Fibroblast of lung (primary cell): ENCODE data around the gene GAD1. TPM values are rescaled to one million over a fixed set of nuclear protein-coding genes. Genes with fewer than 3 reads are reported as not detected.

ENCODE experiments used
- DNase-seq, 2 donors: peaks; one replicate each; pipeline versions ENCODE4 v3.0.0 to v3.0.0-alpha.2; 2010; ENCODE audit warnings: low read depth in 2 of 2
- H2AFZ ChIP-seq: 2 replicates; pipeline ENCODE4 v1.5.1; 2012; ENCODE audit warnings: low read length, control low read depth, inconsistent platforms
- H3K27ac ChIP-seq: 2 replicates; pipeline ENCODE4 v1.5.1; 2011; ENCODE audit warnings: low read length, control low read depth; ENCODE audit not compliant: insufficient read depth
- H3K27me3 ChIP-seq: 2 replicates; pipeline ENCODE4 v1.5.1; 2011; ENCODE audit warnings: mild to moderate bottlenecking, low read length; ENCODE audit not compliant: control insufficient read depth, insufficient read depth
- H3K36me3 ChIP-seq: 2 replicates; pipeline ENCODE4 v1.5.1; 2011; ENCODE audit warnings: low read length; ENCODE audit not compliant: control insufficient read depth, insufficient read depth
- H3K4me1 ChIP-seq: 2 replicates; pipeline ENCODE4 v1.5.1; 2011; ENCODE audit warnings: low read length; ENCODE audit not compliant: control insufficient read depth, insufficient read depth; ENCODE audit errors: extremely low read depth
- H3K4me2 ChIP-seq: 2 replicates; pipeline ENCODE4 v1.5.1; 2011; ENCODE audit warnings: low read length, control low read depth; ENCODE audit not compliant: insufficient read depth; ENCODE audit errors: extremely low read depth
- H3K4me3 ChIP-seq, 4 experiments: fragments of 200-600 bp in 1 of 4; sonication (generic) in 1 of 4; replicated peaks in 1 of 4; 2 replicates each; pipeline ENCODE4 v1.5.1; 2011 to 2016; ENCODE audit warnings: low read length in 4 of 4, low read depth in 3 of 4, mild to moderate bottlenecking in 3 of 4, control low read depth in 2 of 4, inconsistent platforms in 1 of 4, mixed read lengths in 1 of 4; ENCODE audit not compliant: insufficient read depth in 1 of 4; ENCODE audit errors: control extremely low read depth in 1 of 4
- H3K79me2 ChIP-seq: 2 replicates; pipeline ENCODE4 v1.5.1; 2012; ENCODE audit warnings: mild to moderate bottlenecking, low read length, inconsistent platforms; ENCODE audit not compliant: control insufficient read depth, insufficient read depth
- H3K9ac ChIP-seq: 2 replicates; pipeline ENCODE4 v1.5.1; 2011; ENCODE audit warnings: mild to moderate bottlenecking, low read length, control low read depth; ENCODE audit not compliant: insufficient read depth
- H3K9me3 ChIP-seq: 2 replicates; pipeline ENCODE4 v1.5.1; 2012; ENCODE audit warnings: low read depth, low read length; ENCODE audit not compliant: control insufficient read depth, insufficient read depth
- H4K20me1 ChIP-seq: 2 replicates; pipeline ENCODE4 v1.5.1; 2011; ENCODE audit warnings: low read length; ENCODE audit not compliant: control insufficient read depth, insufficient read depth; ENCODE audit errors: extremely low read depth
- CTCF ChIP-seq, 2 donors: IDR thresholded peaks in 1 of 2; conservative IDR thresholded peaks in 1 of 2; 1 replicate in 1 of 2; 2 replicates in 1 of 2; pipeline ENCODE4 v1.5.1; 2011 to 2012; ENCODE audit warnings: low read length in 2 of 2, control low read depth in 1 of 2, inconsistent platforms in 1 of 2, low read depth in 1 of 2, mild to moderate bottlenecking in 1 of 2
- EZH2 ChIP-seq: IDR thresholded peaks from 2 replicates; pipeline ENCODE4 v1.5.1; 2012; ENCODE audit warnings: low read length, control low read depth, mild to moderate bottlenecking; ENCODE audit errors: missing control alignments
- polyA plus RNA-seq, 2 donors: library from polyadenylated mRNA; depleted of rRNA in 1 of 2; stranded (reverse) in 1 of 2; unstranded in 1 of 2; fragments of >200 nt; gene quantifications; 2 replicates each; pipeline ENCODE4 v1.2.1, GENCODE V29; 2011 to 2012; ENCODE audit warnings: missing spikeins in 1 of 2
- total RNA-seq: library from RNA; depleted of rRNA; stranded (reverse); fragments of >200 nt; gene quantifications from 2 replicates; pipeline ENCODE4 v1.2.1, GENCODE V29; 2014

The GAD1 gene
- total and polyA plus RNA-seq, 2 donors (not counting 1 experiment from before 2014, with no cell fraction given), result 0.12 to 0.33 TPM

GRCh38 chr2:170823088-170823897 lies 6.6 kb downstream of the GAD1 start:
- H3K79me2 ChIP-seq, result no peaks in the 10 kb centered on the region
- H3K4me2 ChIP-seq, result peak overlapping the region; percentile 15
- no peak overlapping the region for H2AFZ ChIP-seq
- H3K27me3 ChIP-seq, result peaks cover 69% of the 10 kb centered on the region
- no peaks in the 10 kb centered on the region for H4K20me1 ChIP-seq
- no peak overlapping the region for H3K9ac ChIP-seq
- H3K27ac ChIP-seq, result no peak overlapping the region
- no peaks in the 10 kb centered on the region for H3K9me3 ChIP-seq
- TF ChIP-seq EZH2 (no peak), CTCF (conservative IDR thresholded peaks at IDR 0.05 in 1 of 2, IDR thresholded peaks at IDR 0.05 in 1 of 2; ENCODE audit: low read depth in 1 of 2, low read length in 2 of 2) (no peak)
- DNase-seq, result no peak
- H3K4me3 ChIP-seq, result peak overlapping the region in 1 of 4 experiments; percentile 28
- no peaks in the 10 kb centered on the region for H3K36me3 ChIP-seq
- no peaks in the 10 kb centered on the region for H3K4me1 ChIP-seq

GRCh38 chr2:170823898-170824215 lies 7.2 kb downstream of the GAD1 start:
- H3K36me3 ChIP-seq, result no peaks in the 10 kb centered on the region
- no peak overlapping the region for H3K27ac ChIP-seq
- H3K27me3 ChIP-seq, result peaks cover 68% of the 10 kb centered on the region
- H2AFZ ChIP-seq, result no peak overlapping the region
- no peaks in the 10 kb centered on the region for H3K9me3 ChIP-seq
- H3K9ac ChIP-seq, result no peak overlapping the region
- H3K4me3 ChIP-seq, result no peak overlapping the region
- no peak overlapping the region for H3K4me2 ChIP-seq
- no peaks in the 10 kb centered on the region for H3K79me2 ChIP-seq
- no peaks in the 10 kb centered on the region for H3K4me1 ChIP-seq
- no peaks in the 10 kb centered on the region for H4K20me1 ChIP-seq
- TF ChIP-seq CTCF (conservative IDR thresholded peaks at IDR 0.05 in 1 of 2, IDR thresholded peaks at IDR 0.05 in 1 of 2; ENCODE audit: low read depth in 1 of 2, low read length in 2 of 2) (no peak), EZH2 (no peak)
- no peak for DNase-seq

GRCh38 chr2:170824526-170825015 lies 7.9 kb downstream of the GAD1 start:
- Histone ChIP-seq H3K79me2 (no peaks in the 10 kb centered on the region), H4K20me1 (no peaks in the 10 kb centered on the region), H3K27me3 (peaks cover 62% of the 10 kb centered on the region), H3K27ac (no peak overlapping the region), H3K9me3 (no peaks in the 10 kb centered on the region), H3K4me2 (no peak overlapping the region), H3K4me3 (no peak overlapping the region), H3K9ac (no peak overlapping the region), H3K36me3 (no peaks in the 10 kb centered on the region), H3K4me1 (no peaks in the 10 kb centered on the region), H2AFZ (no peak overlapping the region)
- TF ChIP-seq CTCF (conservative IDR thresholded peaks at IDR 0.05 in 1 of 2, IDR thresholded peaks at IDR 0.05 in 1 of 2; ENCODE audit: low read depth in 1 of 2, low read length in 2 of 2), result no peak
- no peak for TF ChIP-seq EZH2
- no peak for DNase-seq
